ENCODE results near the gene SDK2.

SDK2 gene

DNA sequence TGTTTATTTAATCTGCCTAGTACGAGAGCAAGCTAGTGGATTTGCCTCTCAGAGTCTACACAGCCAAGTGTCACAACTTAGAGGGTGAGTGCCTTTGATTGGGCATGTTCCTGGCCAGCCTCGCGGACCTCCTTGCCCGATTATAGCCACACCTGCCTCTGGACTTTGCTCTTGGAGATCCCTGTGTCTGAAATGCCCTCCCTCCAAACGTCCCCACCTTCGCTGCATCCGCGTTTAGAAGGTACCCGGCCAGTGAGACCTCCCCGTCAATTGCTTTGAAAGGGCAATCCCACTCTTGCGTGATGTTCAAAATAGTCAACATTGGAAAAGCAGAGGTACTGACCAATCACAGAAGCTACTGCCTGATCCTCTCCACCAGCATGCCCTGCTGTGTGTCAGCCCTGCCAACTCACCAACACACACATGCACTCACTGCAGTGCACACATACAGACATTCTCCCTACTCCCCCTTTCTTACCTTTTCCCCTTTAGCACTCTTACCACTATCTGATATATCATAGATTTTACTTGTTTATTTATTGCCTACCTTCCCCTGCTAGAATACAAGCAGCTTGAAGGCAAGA is 6.5 kb upstream of the SDK2 start:
- no peak for DNase-seq

DNA sequence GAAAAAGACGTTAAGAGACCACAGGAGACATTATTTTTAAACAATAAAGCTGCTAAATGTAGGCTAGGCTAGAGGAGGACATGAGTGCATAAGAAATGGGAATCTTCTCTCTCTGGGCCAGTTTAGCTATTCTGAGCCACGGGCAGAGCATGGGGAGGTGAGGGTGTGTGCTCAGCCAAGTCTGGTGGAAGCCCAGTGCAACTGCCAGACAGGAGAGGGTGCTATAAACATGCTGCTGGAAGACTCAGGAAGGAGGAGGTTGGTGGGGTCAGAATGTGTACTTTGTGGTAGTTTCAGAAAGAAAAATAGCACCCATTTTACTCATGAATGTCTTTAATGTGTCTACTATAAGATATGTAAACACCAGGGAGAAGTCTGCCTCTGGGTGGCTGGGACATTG is 5.9 kb upstream of the SDK2 start:
- peak in 1 of 5 experiments; percentile 47 for DNase-seq

DNA sequence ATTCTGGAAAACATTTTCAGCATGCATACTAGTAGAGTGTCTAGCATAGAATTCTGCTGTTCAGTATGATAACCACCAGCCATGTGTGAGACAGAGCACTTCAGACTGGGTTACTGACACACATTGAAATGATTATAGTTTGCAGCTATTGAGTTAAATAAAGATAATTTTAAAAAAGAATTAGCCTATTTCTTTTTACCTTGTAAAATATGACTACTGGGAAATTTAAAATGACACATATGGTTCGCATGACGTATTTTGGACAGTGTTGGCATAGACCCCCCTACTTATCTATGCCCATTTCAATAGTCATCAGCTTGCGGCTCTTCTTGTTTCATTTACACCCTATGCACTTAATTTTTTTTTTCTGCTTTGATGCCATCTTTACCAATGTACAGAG is 4.7 kb upstream of the SDK2 start:
- no peak for DNase-seq

DNA sequence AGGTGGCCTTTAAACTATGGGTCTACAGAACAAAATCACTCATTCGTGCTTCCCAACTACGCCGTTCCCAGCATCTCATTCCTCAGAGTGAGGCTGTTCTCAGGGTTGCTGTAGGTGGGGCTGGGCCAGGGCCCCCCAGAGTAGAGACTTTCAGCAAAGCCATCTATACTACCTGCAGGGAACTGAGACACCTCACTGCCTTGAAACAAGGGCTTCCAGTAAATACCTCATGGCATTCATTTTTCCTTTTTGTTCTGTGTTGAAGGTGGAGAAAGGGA is 4.2 kb upstream of the SDK2 start:
- no peak for DNase-seq

DNA sequence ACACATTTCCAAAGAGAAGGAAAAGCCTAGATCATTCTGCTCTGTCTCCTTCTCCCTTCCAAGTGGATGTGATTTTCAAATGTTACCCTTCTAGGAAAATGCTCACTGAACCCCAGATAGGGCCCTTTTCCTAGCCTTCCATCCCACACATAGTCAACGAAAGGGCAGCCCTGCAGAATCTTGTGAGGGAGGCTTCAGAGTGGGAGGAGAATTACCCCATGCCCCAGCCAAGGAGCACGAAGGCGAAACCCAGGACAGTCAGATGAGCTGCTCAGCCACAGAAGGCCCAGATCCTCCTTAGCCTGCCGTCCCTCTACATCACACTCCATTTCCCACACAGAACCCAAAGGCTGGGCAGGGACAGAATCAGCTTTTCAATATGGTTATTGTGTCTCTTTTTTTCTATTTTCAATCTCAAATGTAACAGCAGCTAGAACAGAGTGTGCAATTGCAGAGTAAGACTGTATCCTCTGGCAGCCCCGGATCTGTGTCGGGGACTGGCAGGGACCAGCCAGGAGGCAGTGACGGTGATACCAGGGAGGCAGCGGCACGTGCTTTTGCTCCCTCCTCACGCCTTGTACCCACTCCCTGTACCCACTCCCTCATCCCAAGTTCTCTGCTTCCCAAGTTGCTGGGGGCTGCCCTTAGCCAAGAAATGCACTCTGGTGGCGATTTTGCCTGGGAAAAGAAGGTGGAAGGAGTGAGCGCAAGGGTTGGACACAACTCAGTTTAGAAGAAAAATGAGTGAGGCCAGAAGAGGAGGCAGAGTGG is 3.7 kb upstream of the SDK2 start:
- no peak for DNase-seq

DNA sequence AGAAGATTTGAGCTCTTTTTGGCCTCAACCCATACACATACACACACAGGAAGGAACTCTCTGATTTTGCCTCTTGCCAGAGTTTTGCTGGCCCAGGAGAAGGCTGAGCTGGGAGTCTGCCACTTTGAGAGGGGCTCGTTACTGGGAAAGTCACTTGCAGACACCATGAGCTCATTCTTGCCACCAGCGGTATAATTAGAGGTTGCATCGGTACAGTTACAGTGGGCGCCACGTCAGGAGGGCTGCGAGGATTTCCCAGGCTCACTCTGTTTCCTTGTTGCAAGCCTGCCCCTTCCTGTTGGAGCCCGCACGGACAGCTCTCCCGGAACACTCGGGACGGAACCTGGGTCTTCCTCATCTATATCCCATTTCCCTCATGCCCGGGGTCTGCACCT is 3.1 kb upstream of the SDK2 start:
- no peak for DNase-seq

DNA sequence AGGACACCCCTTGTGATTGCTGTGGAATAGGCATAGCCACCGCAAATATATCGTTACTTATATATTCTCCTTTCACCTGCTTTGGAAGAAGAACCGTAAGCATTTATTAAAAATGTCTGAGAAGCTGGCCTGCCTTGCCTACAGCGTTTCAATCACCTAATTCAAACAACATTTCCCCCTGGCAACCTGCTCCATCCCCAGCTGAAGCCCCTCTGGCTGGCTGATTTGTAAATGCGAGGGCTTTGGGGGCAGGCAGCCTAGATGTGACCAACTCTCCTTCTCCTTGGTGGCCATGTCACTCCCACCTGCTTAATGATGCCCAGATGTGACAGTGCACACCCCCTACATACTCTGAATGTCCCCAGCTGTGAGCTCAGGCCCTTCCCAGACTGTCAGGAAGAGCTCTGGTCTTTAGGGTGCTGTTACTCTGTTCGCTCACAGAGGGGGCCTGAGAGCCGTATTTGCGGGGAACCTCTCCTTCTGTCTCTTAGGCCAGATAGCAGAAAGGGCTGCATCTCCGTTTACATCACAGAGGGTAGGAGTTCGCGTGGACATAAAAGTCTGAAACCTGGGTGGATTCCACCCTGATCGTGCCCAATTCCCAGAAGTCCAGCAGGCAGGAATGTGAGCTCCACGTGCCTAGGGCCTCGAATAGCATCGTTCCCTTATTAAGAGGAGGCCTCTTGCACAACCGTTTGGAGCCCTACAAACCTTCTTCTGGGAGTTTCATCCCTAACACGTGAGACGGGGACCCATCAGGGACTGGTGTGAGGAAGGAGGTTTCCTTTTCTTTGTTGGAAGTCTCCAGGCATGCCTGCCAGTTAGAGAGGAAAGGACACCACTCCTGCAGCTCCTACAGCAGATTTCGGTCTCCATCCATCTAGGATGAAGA is 2.4 kb upstream of the SDK2 start:
- DNase-seq = peak in 1 of 5 experiments; percentile 26

DNA sequence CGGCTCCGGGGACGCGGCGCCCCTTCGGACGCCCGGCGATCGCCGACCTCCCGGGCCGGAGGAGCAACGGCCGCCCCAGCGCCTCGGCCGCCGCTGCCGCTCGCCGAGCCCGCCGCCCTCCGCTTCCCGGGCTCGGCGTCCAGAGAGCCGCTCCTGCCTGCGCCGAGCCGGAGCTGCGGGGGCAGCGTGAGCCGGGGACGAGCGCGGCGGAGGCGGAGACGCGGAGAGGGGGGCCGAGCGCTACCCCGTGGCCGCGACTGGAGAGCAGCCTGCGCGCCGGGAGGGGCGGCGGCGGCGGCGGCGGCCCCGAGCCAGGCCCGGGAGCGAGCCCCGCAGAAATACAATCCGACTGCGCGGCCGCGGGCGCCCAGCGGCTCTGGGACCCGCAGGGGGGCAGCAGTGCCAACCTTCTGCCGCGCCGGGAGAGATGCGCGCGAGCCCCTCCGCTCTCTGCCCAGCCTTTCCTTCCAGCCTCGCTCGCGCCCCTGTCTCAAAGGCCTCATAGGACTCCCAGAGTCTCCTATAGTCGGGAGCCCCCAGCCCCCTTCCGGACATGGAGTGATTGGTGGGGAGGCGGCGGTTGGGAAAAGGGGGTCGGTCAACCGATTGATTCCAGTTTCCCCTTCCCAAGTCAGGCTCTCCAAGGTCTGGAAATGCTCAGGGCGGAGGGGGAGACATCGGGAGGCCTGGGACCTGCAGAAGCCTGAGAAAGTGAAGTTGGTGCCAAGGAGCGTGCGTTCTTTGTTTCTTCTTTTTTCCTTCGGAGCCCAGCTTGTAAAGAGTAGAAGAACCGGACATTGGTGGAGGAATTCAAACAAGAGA is 1.0 kb upstream of the SDK2 start:
- DNase-seq = peak in 1 of 5 experiments; percentile 58

DNA sequence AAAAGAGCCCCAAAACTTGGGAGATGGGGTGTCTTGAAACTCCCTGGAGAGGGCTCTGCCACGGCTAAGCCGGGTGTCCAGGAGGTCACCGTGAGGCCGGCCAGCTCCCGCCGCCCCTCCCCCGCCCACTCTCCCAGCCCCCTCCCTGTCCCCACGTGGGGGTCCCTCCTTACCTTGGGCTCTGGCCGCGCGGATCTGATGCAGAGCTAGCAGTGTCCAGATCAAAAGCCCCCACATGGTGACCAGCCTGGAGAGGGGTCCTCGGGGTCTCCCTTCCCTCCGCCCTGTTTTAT is 447 bp downstream of the SDK2 start:
- no peak for DNase-seq

DNA sequence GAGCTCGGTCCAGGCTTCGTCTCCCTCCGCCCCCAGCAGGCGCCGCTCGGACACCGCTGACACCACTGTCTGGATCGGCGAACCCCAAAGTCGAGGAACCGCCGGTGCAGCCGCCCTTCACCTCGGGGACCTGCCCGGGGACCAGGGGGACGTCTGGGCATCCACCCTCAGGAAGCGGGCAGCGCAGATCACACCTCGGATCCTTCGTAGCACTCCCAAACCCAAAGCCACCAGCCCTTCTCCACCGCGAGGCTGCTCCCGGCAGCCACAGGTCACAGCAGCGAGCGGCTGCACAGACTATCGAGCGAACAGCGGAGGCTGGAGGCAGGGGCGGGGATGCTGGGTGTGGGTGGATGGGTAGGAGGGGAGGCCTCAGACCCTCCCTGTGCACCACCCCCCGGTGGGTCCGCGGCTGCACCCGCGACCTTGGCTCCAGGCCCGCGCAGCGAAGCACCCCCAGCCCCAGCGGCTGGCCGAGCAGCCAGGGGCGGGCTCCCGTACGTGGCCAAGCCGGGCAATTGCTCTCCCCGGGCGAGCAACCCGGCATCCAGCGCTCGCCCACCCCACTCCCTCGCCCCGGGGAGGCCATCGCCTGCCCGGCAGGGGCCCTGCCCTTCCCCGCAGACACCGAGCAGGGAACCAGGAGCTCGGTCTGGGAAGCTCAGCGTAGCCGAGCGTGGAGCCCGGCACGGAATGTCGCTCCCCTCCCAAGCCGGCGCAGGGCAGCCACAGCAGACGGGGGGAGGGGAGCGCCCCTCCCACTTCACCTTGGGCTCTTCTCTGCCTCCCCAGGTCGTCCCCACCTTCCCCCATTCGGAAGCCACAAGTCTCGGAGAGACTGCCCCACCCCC is 1.0 kb downstream of the SDK2 start:
- peak in 2 of 5 experiments; percentile 4 to 34 for DNase-seq

DNA sequence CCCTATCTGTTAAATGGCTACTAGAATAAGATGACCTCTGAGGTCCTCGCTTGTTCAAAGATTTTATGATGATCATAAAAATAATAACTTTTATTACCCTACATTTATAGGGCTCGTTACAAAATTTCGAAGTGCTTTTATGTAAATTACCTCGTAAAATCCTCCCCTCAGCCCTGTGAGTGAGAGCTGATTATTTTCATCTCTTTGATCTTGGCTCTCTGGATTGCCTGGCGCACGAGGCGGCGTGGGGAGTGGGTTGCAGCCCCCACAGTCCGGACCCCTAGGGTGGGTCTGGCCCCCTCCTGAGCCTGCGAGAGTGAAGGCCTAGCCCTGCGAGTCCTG is 1.6 kb downstream of the SDK2 start:
- DNase-seq = no peak

DNA sequence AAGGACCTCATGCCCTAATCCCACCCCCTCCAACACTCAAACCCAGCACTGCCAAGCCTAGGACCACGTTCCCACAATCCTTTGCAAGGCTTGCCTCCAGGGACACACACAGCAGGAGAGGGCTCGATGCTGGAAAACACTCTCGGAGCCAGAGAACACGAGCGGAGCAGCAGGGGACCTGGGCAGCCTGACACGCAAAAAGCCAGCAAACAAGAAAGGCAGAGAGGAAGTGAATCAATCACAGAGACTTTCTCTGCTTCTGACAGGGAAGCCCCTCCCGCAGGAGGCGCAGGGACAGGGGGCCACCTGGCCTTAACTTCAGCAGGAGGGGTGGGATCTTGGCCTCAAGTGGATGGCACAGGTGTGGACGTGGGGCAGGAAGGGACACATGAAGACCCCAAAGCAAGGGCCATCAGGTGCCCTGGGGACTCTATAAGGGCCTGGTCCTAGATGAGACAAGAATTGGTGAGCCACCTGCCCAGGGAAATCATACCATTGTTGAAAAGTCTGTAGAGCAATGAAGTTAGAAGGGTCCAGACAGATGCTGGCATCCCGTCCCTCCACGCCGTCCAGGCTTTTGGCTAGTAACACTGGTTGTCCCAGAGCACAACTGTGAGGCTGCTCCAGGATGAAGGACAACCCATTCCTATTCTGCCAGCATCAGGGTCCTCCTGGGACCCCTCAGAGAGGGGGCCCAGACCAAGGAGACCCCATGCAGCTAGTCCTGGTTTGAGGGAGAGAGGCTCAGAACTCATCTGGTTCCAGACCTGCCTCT is 2.2 kb downstream of the SDK2 start:
- no peak for DNase-seq

DNA sequence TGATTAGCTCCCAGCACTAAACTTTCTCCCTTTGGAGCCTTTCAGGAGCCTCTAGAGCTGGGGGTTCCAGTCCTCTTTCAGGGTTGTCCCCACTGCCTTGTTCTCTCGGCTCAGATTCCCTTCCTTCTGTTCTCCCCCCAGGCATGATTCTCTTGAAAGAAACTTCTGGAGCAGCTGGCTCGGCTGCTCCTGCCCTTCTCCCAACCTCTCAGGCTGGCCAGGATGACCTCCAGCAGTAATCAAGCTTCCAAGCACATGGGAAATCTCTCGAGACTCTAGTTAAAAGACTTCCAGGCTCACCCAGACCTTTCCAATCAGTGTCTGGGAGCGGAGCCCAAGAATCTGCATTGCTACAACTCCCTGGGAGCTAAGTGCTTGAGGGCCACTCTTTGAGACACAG is 3.6 kb downstream of the SDK2 start:
- no peak for DNase-seq

DNA sequence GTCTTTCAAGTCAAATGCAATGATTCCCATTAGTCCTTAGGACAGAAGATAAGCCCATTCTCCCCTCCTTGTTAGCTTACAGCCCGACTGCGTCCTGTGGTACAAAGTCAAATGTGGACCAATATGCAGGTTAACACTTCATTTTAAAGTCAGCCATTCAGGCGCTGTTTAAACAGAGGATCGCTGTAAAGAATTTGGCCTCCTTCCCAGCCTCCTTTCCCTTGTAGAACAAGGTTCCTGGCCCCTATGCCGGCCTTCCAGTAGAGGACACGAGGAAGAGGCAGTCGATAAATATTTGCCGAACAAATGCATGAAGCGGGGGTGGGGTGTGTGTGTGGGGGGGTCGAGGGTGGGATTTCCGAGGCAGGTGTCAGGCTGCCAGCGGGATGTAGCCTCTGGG is 4.3 kb downstream of the SDK2 start:
- DNase-seq = no peak

DNA sequence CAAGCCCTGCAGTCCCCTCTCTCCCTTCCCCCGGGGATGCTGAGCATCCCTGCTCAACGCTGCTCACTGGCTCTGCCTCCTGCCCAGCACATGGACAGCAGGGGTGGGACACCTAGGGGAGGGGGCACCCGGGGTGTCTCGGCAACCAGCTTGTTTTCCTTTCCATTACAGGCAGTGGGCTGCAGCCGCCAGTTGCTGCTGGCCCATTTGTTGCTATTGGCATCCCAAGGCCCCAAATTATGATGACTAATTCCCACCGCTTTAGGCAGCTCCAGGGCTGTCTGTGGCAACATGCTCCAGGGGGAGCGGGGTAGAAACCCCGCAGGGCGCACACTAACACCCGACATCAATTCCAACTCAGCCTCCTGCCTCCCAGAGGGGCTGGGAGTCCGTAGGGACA is 4.9 kb downstream of the SDK2 start:
- no peak for DNase-seq

DNA sequence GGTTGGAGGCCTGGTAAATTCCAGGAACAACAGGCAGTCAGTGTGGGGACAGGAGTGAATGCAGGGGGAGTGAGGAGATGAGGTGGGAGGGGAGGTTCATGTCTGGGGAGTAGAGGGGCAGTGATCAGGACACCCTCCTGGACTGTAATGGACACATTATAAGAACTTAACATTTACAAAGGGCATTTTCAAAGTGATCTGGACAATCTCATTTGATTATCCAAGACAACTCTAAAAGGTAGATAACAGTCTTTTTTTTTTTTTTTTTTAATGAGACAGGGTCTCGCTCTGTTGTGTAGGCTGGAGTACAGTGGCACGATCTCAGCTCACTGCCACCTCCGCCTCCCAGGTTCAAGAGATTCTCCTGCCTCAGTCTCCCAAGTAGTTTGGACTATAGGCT is 5.7 kb downstream of the SDK2 start:
- DNase-seq = no peak

DNA sequence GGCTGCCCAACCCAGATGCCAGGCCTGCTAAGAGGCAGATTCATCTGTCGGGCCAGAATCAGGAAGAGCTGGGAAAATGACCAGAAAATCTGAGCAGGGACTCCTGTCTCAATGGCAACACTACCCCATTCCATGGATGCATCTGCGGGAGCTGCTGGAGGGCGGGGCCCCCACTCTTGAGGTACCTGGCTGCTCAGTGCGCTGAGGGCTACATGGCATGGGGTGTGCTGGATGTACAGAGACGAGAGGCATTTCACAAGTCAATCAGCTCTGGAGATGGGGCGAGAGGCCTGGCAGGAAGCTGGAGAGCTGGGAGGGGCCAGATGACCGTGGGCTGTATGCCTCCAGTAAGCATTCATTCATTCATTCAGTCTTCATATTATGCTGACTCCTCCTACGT is 6.4 kb downstream of the SDK2 start:
- DNase-seq = no peak

DNA sequence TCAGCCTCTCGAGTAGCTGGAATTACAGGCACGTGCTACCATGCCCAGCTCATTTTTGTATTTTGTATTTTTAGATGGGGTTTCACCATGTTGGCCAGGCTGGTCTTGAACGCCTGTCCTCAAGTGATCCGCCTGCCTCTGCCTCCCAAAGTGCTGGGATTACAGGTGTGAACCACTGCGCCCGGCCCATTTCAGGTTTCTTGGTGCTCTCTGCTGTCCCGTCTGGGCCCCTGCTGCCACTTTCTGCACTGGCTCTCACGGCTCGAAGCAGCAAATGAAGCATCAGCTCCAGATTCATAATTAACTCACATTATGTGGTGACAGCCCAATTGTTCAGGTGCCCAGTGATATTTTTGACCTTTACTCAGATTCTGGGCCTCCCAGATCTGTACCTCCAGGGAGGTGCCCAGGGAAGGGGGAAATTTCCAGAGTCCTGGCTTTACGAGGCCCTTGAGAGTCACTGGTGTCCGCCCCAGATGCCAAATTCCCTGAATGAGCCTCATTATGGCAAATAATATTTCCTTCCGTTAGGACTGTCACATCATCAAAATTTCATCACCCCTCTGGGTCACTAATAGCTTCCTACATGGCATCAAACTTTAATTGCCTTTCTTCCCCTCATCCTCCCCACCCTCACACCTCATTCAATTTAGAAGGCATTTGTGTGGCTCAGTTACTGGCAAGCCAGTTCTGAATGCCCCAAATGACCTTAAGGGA is 9.0 kb downstream of the SDK2 start:
- no peak for DNase-seq

DNA sequence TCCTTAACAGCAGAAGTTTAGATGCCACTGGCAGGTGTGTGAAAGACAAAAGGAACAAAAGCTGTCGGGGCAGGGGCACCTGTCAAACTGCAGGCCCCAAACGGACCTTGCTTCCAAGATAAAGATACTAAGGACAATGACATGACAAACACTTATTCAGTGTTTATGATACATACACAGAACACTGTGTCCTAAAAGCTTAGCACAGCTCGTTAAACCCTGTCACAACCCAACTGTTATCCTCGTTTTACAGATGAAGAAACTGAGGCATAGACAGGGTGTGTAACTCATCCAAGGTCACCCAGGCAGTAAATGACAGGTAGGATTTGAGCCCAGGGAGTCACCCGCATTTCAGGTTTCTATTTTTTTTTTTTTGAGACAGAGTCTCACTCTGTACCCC is 9.6 kb downstream of the SDK2 start:
- DNase-seq = no peak

DNA sequence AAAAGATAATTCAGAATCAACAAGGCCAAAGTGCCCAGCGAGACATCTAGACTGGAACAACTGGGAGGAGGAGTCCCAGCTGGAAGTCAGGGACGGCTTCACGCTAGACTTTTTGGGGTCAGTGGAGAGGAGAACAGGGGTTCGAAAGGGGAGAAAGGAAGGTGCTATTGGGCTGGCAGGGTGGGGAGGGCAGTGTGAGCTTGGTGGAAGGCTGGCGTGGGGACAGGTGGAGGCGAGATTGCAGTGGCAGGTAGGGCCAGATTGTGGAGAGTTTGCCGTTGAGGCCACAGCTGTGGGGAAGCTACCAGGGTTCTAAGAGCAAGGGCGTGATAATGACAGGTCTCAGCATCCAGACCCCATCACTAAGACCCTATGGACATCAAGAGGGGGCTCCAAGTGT is 10.5 kb downstream of the SDK2 start:
- no peak for DNase-seq

DNA sequence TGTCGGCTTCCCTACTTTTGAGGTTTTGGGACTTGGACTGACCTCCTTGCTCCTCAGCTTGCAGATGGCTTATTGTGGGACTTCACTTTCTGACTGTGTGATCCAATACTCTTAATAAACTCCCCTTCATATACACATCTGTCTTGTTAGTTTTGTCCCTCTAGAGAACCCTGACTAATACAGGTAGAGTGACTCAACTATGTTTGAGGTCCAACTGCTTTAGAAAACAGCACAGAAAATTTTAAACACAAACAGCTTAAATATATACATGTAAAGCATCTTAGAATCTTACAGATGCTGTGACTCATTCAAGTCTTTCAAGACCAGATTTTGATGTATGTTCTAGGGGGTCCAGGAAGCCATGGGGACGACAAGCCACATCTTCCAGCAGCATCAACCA is 11.7 kb downstream of the SDK2 start:
- DNase-seq = no peak
